Posterior vena cava (tissue), 2 donors: ENCODE data around the gene CLIP1. TPM values are rescaled to one million over a fixed set of nuclear protein-coding genes. Genes with fewer than 3 reads are reported as not detected.
"Not testable (repeated sequence)": the region's sequence is repeated elsewhere in the genome, so short reads cannot be mapped to it uniquely, and the experiment has no call there.

Source experiments
- DNase-seq: peaks from one replicate; pipeline ENCODE4 v3.0.0-alpha.2; 2020; ENCODE audit warnings: low spot score
- intact Hi-C, 2 donors: fragments of 100-400 bp; cut with DNase I; formaldehyde crosslinking; loops; one replicate each; pipeline versions ENCODE4 v1.14.1 to v1.14.2; 2022 to 2023
- long read RNA-seq, 2 donors: library from polyadenylated mRNA; unstranded; transcript quantifications; one replicate each; pipeline ENCODE4 v2.0.0, GENCODE V29; 2020 to 2021
- total RNA-seq, 2 donors: library from RNA; stranded (reverse); fragmentation: NEBNext Ultra II Directional; extraction: Animal tissue kit (Norgen Biotek cat#: 25700); gene quantifications; one replicate each; pipeline ENCODE4 v1.2.1, GENCODE V29; 2021
- donor health status: DM: yes; HTN: yes; CAD: no.
- donor health status: DM: yes; HTN: yes; CAD: no.

CLIP1 gene
- 100 to 1,000 TPM; 141 to 226 TPM for total RNA-seq
- long read RNA-seq, donor 1, full-length matches to known transcripts = 1 of 48 reads
- long read RNA-seq, donor 1, partial matches to known transcripts = 35 of 48 reads
- long read RNA-seq, donor 1, other reads (novel, unspliced or antisense) = 12 of 48 reads
- long read RNA-seq, donor 2, partial matches to known transcripts = 499 of 558 reads
- long read RNA-seq, donor 2, other reads (novel, unspliced or antisense) = 55 of 558 reads

DNA sequence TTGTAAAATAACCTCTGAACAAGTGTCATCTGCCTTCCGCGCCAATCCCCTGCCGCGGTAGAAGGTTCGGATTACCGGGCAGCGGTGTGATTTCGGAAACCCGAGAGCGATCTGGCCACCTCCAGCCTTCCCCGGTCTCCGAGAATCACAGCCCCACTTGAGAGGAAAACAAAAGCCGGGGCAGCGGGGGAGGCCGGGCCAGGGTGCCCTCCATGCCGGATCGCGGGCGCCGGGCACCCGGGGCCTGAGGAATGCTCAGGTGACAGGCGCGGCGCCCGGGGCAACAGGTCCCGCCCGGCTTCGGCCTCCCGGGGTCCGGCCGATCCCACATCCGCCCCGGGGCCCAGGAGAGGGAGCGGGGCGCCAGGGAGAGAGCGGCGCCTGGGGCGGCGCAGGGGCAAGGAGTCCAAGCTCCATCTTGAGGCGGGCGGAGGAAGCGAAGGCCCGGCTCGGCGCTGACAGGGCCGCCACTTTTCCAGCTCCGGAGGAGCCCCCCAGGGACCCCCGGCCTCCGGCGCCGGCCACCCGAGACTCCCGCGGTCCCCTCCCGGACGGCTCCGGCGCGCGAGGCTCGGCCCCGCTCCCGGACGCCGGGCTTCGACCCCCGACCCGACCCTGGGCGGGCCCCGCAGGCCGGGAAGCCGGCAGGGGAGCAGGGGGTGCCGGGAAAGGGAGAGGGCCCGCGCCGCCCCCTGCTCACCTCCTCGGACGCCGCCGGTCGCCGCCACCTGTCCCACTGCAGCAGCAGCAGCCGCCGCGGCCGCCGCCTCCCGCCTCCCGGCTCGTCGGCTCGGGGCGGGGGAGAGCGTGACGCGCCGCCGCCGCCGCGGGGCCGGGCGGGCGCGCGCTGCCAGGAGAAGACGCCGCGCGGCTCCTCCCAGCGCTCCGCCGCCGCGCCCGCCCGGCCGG lies at the start of gene CLIP1:
TSS of gene CLIP1 (minus strand) at position 849 of the 909 bp plus-strand sequence. CDS start 42,217 bp downstream, outside the sequence.
- peak; percentile 90 for DNase-seq
- intact Hi-C loops = loop anchor here in 1 of 2 donors (5.0 kb wide), 1 partner anchor 50 kb away; no protein-coding TSS in a partner anchor

DNA sequence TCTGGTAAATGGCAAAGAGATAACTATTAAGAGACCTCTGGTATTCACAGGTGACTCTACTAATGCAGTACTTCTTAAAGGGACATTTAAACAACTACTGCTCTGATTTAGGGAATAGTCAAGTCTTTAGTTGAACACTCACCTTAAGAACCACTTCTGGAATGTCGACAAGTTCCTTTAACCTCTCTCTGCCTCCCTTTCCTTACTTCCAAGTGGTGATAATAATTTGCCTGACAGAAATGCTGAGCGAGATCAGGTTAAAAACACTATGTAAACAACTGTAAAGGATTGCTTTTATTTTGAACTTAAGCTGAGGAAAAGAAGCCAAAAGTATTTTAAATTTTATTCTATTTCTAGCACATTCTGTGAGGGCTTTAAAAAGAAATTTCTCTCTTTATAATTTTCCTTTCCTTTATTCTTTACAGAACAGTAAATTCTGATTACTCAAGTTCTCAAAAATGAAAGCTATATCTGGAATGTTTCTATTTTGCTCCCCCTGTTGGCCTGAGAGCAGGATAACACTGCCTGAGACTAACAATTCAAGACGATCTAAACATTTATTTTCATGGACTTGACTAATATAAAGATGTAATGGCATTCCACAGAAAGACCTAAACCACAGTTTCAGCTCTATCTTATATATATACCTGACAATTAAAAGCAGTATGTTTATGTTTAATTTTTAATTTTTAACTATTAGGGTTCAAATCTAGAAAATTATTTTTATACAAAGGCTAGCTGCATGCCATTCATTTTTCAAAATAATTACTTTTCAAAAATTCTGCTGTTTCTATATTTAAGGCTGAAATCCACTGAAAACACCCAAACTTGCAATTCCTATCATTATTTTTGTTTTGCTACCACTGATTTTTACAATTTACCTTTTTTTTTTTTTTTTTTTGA lies 49.1 kb upstream of the CLIP1 start:
- intact Hi-C loops = loop anchor here in 1 of 2 donors (5.0 kb wide), 2 partner anchors 49 to 74 kb away; partner anchors contain the start of gene CLIP1
- no peak for DNase-seq

DNA sequence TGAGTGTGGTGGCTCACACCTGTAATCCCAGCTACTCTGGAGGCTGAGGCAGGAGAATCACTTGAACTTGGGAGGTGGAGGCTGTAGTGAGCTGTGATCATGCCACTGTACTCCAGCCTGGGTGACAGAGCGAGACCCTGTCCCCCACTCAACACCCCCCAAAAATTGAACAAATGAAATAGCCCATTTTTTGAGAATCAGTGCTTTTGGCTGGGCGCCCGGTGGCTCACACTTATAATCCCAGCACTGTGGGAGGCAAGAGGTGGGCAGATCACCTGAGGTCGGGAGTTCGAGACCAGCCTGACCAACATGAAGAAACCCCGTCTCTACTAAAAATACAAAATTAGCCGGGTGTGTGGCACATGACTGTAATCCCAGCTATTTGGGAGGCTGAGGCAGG lies 48.1 kb upstream of the CLIP1 start:
- intact Hi-C loops = loop anchor here in 1 of 2 donors (5.0 kb wide), 2 partner anchors 48 to 73 kb away; partner anchors contain the start of gene CLIP1
- not testable (repeated sequence) for DNase-seq

DNA sequence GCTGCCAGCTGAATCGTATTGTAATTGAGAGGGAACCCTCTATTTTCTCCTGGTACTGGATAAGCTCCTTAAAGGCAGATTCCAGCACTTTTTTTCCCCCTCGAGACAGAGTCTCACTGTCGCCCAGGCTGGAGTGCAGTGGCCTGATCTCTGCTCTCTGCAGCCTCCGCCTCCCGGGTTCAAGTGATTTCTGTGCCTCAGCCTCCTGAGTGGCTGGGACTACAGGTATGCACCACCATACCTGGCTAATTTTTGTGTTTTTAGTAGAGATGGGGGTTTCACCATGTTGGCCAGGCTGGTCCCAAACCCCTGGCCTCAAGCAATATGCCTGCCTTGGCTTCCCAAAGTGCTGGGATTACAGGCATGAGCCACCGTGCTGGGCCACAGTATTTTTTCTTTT lies 47.4 kb upstream of the CLIP1 start:
- not testable (repeated sequence) for DNase-seq

DNA sequence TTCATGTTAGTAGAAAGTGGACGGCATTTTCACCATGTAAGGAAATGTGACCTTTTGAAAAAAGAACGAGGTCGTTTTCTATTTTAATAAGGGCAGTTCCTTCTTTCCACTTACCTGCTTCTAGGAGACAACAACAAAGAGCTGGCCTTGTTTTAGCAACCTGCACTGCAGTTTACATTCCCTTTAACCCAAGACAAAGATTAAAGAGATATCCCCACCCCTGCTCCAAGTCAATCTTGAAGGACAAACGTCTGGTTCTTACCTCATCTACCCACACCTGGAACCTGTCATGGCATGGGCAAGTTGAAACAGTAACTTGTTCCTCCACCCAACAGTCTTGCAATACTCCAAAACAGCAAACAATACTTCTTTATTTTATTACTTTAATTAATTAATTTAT lies 45.5 kb upstream of the CLIP1 start:
- no peak for DNase-seq
- intact Hi-C loops = no loop called here

More for the DNA sequence above, 47.4 kb upstream of the CLIP1 start:
- intact Hi-C loops = loop anchor here in 1 of 2 donors (5.0 kb wide), 2 partner anchors 48 to 73 kb away; partner anchors contain the start of gene CLIP1

DNA sequence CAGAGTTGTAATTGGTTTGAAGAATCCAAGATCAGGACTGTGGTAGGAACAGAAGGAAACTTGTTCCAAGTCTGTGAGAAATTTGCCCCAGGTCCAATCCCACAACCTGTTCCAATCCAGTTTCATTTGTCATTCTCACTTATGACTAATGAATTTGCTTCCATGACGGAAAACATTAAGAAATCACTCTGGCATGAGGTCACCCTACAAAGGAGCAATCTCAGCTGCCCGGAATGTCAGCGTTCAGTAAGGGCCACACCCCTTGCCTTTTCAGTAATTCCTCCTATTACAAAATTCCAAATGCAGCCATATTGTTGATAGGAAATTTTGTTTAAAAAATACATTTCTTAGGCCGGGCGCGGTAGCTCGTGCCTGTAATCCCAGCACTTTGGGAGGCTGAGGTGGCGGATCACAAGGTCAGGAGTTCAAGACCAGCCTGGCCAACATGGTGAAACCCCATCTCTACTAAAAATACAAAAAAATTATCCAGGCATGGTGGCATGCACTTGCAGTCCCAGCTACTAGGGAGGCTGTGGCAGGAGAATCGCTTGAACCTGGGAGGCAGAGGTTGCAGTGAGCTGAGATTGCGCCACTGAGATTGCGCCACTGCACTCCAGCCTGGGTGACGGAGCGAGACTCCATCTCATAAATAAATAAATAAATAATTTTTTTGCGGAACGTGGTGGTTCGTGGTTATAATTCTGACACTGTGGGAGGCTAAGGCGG lies 42.0 kb upstream of the CLIP1 start:
- intact Hi-C loops = not testable (repeated sequence)
- peak; percentile 80 for DNase-seq

DNA sequence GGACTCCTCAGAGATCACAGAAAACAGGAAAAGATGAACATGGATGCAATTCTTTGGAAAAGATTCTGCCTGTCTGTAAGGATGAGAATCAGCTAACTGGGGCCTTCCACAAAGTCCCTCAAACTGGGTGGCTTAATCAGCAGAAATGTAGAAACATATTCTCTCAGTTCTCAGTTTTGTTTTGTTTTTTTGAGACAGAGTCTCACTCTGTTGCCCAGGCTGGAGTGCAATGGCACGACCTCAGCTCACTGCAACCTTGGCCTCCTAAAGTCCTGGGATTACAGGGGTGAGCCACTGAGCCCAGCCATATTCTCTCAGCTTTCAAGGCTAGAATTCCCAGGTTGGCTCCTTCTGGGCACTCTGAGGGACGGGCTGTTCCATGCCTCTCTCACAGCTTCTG lies 38.2 kb upstream of the CLIP1 start:
- intact Hi-C loops = no loop called here
- peak; percentile 19 for DNase-seq

DNA sequence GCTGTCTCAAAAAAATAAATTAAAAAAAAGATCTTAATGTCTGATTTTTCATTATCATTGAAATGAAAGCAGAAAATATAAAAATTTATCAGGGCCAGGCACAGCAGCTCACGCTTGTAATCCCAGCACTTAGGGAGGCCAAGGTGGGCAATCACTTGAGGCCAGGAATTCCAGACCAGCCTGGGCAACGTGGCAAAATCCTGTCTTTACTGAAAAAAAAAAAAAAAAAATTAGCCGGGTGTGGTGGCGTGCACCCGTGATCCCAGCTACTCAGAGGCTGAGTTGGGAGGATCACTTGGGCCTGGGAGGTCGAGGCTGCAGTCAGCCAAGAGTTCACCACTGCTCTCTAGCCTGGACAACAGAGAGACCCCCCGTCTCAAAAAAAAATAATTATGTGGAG lies 37.6 kb upstream of the CLIP1 start:
- intact Hi-C loops = no loop called here
- DNase-seq = no peak

DNA sequence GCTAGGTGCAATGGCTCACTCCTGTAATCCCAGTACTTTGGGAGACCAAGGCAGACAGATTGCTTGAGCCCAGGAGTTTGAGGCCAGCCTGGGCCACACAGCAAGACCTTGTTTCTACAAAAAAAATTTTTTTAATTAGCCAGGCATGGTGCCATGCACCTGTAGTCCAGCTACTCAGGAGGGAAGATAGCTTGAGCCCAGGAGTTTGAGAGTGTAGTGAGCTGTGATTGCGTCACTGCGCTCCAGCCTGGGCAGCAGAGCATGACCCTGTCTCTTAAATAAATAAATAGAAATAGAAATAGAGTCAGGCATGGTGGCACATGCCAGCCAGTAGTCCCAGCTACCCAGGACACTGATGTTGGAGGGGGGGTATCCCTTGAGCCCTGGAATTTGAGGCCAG lies 36.7 kb upstream of the CLIP1 start:
- DNase-seq = peak; percentile 9
- intact Hi-C loops = no loop called here

DNA sequence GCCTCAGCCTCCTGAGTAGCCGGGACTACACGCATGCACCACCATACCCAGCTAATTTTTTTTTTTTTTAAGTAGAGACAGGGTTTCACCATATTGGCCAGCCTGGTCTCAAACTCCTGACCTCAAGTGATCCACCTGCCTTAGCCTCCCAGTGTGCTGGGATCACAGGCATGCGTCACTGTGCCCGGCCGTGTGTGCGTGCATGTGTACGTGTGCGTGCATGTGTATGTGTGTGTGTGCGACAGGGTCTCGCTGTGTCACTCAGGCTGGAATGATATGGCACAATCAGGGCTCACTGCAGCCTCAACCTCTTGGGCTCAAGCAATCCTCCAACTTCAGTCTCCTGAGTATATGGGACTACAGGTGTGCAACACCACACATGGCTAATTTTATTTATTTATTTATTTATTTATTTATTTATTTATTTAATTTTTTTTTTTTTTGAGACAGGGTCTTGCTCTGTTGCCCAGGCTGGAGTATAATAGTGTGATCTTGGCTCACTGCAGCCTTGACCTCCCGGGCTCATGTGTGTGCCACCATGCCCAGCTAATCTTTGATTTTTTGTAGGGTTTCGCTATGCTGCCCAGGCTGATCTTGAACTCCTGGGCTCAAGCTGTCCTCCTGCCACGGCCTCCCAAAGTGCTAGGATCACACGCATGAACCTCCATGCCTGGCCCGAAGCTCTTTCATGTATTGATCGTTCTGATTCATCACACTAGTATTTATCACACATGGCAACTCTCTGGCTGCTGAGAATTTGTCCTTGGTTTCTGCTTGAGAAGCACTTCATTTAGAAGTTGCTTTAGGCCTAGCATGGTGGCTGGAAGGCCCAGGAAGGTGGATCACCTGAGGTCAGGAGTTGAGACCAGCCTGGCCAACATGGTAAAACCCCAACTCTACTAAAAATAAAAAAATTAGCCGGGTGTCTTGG lies 35.9 kb upstream of the CLIP1 start:
- DNase-seq = peak; percentile 37

DNA sequence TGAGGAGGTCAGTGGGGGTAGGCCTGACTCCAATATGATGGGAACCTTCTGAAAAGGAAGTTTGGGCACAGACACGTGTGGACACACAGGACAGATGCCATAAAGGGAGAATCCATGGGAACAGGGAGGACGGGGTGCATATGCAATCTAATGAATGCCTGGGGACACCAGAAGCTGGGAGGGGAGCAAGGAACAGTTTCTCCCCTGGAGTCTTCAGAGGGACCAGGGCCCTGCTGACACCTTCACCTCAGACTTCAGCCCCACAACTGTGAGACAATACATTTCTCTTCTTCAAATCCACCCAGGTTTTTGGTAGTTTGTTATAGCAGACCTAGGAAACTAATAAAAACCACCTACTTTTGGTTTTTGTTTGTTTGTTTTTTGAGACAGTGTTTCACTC lies 35.2 kb upstream of the CLIP1 start:
- intact Hi-C loops = no loop called here
- DNase-seq = no peak

More for the DNA sequence above, 35.9 kb upstream of the CLIP1 start:
- intact Hi-C loops = no loop called here

DNA sequence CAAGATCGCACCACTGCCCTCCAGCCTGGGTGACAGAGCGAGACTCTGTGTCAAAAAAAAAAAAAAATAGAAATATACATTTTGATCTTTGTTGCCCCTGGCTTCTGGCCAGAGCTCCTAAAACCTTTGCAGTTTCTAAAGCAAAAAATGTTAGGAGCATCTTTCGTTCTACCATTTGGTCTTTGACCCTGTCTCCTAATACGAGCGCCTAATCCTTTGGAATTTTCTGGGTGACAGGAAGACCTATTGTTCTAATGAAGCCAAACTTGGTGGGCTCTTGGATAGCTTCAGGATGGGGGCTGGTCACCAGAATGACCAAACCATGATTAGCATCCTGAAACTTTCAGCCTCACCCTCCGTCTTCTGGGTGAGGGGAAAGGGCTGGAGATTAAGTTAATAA lies 32.3 kb upstream of the CLIP1 start:
- intact Hi-C loops = no loop called here
- peak; percentile 10 for DNase-seq

DNA sequence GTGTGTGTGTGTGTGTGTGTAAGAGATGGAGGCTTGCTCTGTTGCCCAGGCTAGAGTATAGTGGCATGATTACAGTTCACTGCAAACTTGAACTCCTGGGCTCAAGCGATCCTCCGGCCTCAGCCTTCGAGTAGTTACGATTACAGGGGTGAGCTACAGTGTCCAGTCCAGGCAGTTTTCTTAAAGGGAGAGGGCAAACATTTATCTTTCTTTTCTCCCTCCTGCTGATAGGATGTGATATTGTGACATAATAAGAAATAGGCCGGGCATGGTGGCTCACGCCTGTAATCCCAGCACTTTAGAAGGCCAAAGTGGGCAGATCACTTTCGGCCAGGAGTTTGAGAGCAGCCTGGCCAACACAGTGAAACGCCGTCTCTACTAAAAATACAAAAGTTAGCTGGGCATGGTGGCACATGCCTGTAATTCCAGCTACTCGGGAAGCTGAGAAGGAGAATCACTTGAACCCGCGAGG lies 31.8 kb upstream of the CLIP1 start:
- DNase-seq = peak; percentile 18
- intact Hi-C loops = no loop called here

DNA sequence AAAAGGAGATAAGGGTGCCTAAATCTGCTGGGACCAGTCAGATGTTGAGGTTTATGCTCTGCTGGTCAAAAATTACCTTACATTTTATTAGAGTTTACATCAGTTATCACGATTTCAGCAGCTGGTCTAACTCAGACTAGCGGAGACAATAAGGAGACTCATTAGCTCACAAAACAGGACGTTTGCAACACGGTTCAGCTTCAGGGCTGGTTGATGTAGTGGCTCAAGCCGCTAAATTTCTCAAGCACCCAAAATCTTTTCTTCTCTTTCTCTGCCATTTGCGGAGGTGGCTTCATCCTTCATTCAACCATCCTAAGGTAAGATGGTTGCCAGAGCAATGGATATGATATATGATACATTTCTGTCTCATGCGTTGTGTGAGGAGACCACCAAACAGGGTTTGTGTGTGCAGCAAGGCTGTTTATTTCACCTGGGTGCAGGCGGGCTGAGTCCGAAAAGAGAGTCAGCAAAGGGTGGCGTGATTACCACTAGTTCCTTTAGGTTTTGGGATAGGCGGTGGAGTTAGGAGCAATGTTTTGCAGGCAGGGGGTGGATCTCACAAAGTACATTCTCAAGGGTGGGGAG lies 30.3 kb upstream of the CLIP1 start:
- intact Hi-C loops = no loop called here

DNA sequence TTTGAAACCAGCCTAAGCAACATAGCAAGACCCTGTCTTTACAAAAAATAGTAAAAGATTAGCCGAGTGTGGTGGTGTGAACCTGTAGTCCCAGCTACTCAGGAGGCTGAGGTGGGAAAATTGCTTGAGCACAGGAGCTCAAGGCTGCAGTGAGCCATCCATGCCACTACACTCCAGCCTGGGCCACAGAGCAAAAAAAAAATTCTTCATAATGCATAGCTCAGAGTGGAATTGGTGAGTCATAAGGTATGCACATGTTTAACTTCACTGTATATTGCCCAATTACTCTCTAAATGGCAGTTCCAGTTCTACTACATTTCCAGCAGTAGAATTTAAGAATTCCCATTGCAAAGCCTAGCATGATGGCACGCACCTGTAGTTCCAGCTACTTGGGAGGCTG lies 26.8 kb upstream of the CLIP1 start:
- peak; percentile 10 for DNase-seq
- intact Hi-C loops = no loop called here

More for the DNA sequence above, 30.3 kb upstream of the CLIP1 start:
- no peak for DNase-seq

DNA sequence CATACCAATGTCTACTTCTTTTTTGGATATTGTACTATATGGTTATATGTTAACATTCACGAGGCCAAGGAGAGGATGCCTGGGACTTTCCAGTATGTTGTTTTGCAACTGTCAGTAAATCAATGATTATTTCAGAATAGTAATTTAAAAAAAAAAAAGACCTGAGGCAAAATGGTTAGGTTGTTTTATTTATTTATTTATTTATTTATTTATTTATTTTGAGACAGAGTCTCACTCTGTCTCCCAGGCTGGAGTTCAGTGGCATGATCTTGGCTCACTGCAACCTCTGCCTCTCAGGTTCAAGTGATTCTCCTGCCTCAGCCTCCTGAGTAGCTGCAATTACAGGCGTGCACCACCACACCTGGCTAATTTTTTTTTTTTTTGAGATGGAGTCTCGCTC lies 25.4 kb upstream of the CLIP1 start:
- intact Hi-C loops, DNase-seq: not testable (repeated sequence)

DNA sequence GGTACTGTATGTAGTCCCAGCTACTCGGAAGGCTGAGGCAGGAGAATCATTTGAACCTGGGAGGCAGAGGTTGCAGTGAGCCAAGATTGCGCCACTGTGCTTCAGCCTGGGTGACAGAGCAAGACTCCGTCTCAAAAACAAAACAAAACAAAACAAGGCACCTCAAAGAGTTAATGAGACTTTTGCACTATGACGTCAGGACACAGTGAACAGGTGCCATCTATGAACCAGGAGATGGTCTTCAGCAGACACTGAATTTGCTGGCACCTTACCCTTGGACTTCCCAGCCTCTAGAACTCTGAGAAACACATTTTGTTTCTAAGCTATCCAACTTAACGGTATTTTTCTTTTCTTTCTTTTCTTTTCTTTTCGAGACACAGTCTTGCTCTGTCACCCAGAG lies 23.9 kb upstream of the CLIP1 start:
- intact Hi-C loops, DNase-seq: not testable (repeated sequence)
